Neural progenitor cell (in vitro differentiated cells): ENCODE results near the gene SERPINE1.

ENCODE experiments used
- EZH2 ChIP-seq: fragments of 200-600 bp; sonication (generic); IDR thresholded peaks from 2 replicates; pipeline ENCODE4 v1.6.1; 2017; ENCODE audit warnings: antibody characterized with exemption, mild to moderate bottlenecking, moderate library complexity
- TF ChIP-seq, protein P1 (sequence below): fragments of 200-600 bp; sonication (generic); IDR thresholded peaks from 2 replicates; pipeline ENCODE4 v1.5.1; 2017; ENCODE audit warnings: antibody characterized with exemption, mild to moderate bottlenecking

DNA sequence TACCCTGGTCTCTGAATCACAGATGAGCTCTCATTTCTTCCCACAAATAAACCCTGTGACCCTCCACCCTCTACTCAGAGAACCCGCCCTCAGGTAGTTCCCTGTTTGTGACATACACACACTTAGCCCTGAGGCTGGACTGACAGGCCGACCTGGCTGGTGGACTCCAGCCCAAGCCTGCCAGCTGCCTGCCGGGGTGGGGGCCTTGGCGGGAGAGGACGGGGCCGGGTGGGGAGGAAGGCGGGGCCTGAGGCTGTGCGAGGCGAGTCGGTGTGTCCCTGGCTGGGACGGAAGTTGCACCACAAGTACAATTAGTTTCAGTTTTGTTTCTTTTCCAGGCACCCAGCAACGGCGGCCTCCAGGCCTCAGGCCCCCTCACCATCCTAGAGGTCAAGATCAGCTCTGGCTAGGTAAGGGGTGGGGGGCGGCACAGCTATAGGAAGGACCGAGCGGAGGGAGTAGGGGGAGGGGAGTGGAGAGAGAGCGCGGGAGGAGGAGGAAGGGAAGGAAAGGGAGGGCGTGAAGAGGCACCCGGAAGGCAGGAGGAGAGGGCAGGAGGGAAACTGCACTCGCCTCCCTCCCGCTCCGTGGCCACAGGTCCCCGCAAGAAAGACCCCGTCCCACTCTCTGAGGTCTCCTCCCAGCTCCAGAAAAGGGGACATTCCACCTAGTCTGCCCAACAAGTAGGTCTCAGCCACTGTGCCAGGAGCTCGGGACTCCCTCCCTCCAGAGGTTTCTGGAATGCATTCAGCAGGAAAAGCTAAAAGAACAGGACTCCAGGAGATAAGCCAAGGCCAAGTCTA, 41.5 kb upstream of the SERPINE1 start, which contains the start of gene TRIM56:
- TF ChIP-seq, protein P1, sequence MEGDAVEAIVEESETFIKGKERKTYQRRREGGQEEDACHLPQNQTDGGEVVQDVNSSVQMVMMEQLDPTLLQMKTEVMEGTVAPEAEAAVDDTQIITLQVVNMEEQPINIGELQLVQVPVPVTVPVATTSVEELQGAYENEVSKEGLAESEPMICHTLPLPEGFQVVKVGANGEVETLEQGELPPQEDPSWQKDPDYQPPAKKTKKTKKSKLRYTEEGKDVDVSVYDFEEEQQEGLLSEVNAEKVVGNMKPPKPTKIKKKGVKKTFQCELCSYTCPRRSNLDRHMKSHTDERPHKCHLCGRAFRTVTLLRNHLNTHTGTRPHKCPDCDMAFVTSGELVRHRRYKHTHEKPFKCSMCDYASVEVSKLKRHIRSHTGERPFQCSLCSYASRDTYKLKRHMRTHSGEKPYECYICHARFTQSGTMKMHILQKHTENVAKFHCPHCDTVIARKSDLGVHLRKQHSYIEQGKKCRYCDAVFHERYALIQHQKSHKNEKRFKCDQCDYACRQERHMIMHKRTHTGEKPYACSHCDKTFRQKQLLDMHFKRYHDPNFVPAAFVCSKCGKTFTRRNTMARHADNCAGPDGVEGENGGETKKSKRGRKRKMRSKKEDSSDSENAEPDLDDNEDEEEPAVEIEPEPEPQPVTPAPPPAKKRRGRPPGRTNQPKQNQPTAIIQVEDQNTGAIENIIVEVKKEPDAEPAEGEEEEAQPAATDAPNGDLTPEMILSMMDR = no peak
- TF ChIP-seq EZH2 = no peak
